NCI-H526 treated with DMSO at 0.1 percent for 48 hours (cell line): ENCODE measurements around the gene IP6K1.

ENCODE experiments used
- DNase-seq: peaks from one replicate; lab custom pipeline; 2025; lab: John Stamatoyannopoulos, UW

Gene IP6K1

GRCh38 chr3:49723628-49724551 is 62.5 kb downstream of the IP6K1 start, which contains the start of gene GMPPB:
TSS of gene GMPPB (minus strand) at chr3:49723951. CDS start at chr3:49723726, 225 bp downstream.
- peak; percentile 90 for DNase-seq

GRCh38 chr3:49723296-49723627 is 63.1 kb downstream of the IP6K1 start:
- no peak for DNase-seq

- DNase-seq = no peak
Measured at GRCh38 chr3:49722896-49723295, 63.4 kb downstream of the IP6K1 start.

GRCh38 chr3:49721896-49722781 is 64.2 kb downstream of the IP6K1 start:
- no peak for DNase-seq

- DNase-seq = no peak
Measured at GRCh38 chr3:49721596-49721895, 64.8 kb downstream of the IP6K1 start.

- no peak for DNase-seq
Measured at GRCh38 chr3:49720855-49721595, 65.3 kb downstream of the IP6K1 start.

- peak; percentile 84 for DNase-seq
Measured at GRCh38 chr3:49719214-49719884, 67.0 kb downstream of the IP6K1 start, which contains the start of gene AMIGO3. TSS of gene AMIGO3 (minus strand) at chr3:49719684. CDS start at chr3:49719465, 219 bp downstream.

GRCh38 chr3:49718858-49719213 is 67.5 kb downstream of the IP6K1 start:
- DNase-seq = no peak

GRCh38 chr3:49717959-49718857 is 68.1 kb downstream of the IP6K1 start:
- DNase-seq = no peak

GRCh38 chr3:49717211-49717958 is 69.0 kb downstream of the IP6K1 start:
- DNase-seq = no peak

- DNase-seq = no peak
Measured at GRCh38 chr3:49716691-49717210, 69.6 kb downstream of the IP6K1 start.

GRCh38 chr3:49716169-49716568 is 70.2 kb downstream of the IP6K1 start:
- no peak for DNase-seq

GRCh38 chr3:49715611-49716121 is 70.7 kb downstream of the IP6K1 start:
- DNase-seq = no peak

GRCh38 chr3:49714728-49715550 is 71.4 kb downstream of the IP6K1 start:
- no peak for DNase-seq

GRCh38 chr3:49713336-49714105 is 72.8 kb downstream of the IP6K1 start:
- DNase-seq = no peak

GRCh38 chr3:49712631-49713317 is 73.6 kb downstream of the IP6K1 start:
- no peak for DNase-seq

- DNase-seq = no peak
Measured at GRCh38 chr3:49712166-49712565, 74.2 kb downstream of the IP6K1 start.
